IPS-15b (cell line): ENCODE data around the gene ZNF385C.

Experiments
- H3K27me3 ChIP-seq: one replicate; pipeline ENCODE4 v1.6.1; 2013; ENCODE audit warnings: low read length; ENCODE audit not compliant: control insufficient read depth, insufficient read depth
- H3K36me3 ChIP-seq: one replicate; pipeline ENCODE4 v1.6.1; 2013; ENCODE audit warnings: low read length; ENCODE audit not compliant: control insufficient read depth, insufficient read depth
- H3K4me1 ChIP-seq: one replicate; pipeline ENCODE4 v1.6.1; 2013; ENCODE audit warnings: mild to moderate bottlenecking, low read length; ENCODE audit not compliant: control insufficient read depth, insufficient read depth
- H3K4me3 ChIP-seq: one replicate; pipeline ENCODE4 v1.5.1; 2013; ENCODE audit warnings: low read depth, low read length
- H3K9ac ChIP-seq: one replicate; pipeline ENCODE4 v1.6.1; 2013; ENCODE audit warnings: low read depth, mild to moderate bottlenecking, low read length
- H3K9me3 ChIP-seq: one replicate; pipeline ENCODE4 v1.6.1; 2013; ENCODE audit warnings: mild to moderate bottlenecking, low read length; ENCODE audit not compliant: control insufficient read depth, insufficient read depth

ZNF385C gene

GRCh38 chr17:42078396-42079043 lies 19.8 kb downstream of the ZNF385C start:
- H3K4me3 ChIP-seq, result no peak overlapping the region
- H3K36me3 ChIP-seq, result no peaks in the 10 kb centered on the region
- H3K4me1 ChIP-seq, result no peaks in the 10 kb centered on the region
- no peak overlapping the region for H3K9ac ChIP-seq
- H3K9me3 ChIP-seq, result no peaks in the 10 kb centered on the region
- H3K27me3 ChIP-seq, result no peaks in the 10 kb centered on the region

- Histone ChIP-seq H3K4me3 (no peak overlapping the region), H3K9ac (no peak overlapping the region), H3K9me3 (no peaks in the 10 kb centered on the region), H3K36me3 (no peaks in the 10 kb centered on the region), H3K4me1 (no peaks in the 10 kb centered on the region), H3K27me3 (peaks cover 5% of the 10 kb centered on the region)
Observed at GRCh38 chr17:42077755-42078154, 20.5 kb downstream of the ZNF385C start.

DNA sequence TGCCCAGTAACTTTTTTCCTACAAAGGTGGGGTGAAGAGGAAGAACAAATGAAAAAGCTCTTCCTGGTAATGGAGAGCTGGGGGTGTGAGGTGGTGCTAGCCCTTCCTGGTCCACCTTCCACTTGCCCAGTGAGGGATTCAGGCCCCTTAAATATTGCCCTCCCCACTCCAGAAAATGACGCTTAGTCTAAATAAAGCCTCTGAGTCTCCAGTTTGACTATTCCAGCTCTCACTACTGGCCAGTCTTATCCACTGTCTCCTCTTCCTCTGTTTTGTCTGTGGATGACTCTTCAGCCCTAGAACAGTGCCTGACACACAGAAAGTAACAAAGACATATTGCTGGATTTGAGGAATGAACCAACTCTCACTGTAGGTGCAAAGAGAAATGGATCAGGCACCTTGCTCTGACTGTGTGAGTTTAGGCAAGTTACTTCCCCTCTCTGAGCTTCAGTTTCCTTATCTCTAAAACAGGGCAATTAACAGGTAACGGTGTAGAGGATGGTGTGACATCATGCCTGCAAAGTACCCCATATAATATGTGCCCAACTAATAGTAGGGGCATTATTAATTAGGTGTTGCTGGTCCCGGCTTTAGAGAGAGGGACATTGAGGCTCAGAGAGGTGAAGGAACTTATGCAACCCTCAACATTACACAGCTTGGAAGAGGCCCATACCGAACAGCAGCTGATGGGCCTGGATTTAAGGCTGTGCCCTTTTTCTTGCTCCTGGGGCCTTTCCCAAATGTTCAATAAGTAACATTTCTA lies 21.3 kb downstream of the ZNF385C start:
- Histone ChIP-seq H3K4me1 (no peaks in the 10 kb centered on the region), H3K36me3 (no peaks in the 10 kb centered on the region), H3K9me3 (no peaks in the 10 kb centered on the region), H3K4me3 (no peak overlapping the region), H3K9ac (no peak overlapping the region), H3K27me3 (peaks cover 5% of the 10 kb centered on the region)

GRCh38 chr17:42075789-42076188 lies 22.5 kb downstream of the ZNF385C start:
- peaks cover 8% of the 10 kb centered on the region for H3K27me3 ChIP-seq
- H3K4me3 ChIP-seq, result no peak overlapping the region
- no peaks in the 10 kb centered on the region for H3K36me3 ChIP-seq
- H3K9ac ChIP-seq, result no peak overlapping the region
- no peaks in the 10 kb centered on the region for H3K9me3 ChIP-seq
- H3K4me1 ChIP-seq, result no peaks in the 10 kb centered on the region

GRCh38 chr17:42072323-42073187 lies 25.7 kb downstream of the ZNF385C start:
- H3K36me3 ChIP-seq, result no peaks in the 10 kb centered on the region
- H3K27me3 ChIP-seq, result peaks cover 8% of the 10 kb centered on the region
- H3K9ac ChIP-seq, result no peak overlapping the region
- H3K4me3 ChIP-seq, result peak overlapping the region; percentile 62
- no peaks in the 10 kb centered on the region for H3K9me3 ChIP-seq
- H3K4me1 ChIP-seq, result no peaks in the 10 kb centered on the region

DNA sequence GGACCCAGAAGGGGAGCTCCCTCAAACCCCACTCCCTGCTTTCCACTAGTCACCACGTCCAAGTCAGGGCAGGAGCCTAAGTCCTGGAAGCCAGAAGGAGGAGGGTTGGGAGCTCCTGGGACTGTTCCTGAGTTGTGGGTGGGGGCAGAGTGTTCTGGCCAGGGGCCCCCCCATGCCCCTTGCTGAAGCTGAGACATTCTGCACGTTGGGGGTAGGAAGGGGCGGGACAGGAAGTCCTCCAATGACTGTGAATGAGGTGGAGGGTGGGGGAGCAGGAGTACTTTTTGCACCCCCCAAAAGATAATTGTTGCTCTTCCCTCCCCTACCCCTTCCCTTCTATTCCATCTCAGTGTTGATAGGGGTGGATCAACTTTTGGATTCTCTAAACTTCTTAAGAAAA lies 26.5 kb downstream of the ZNF385C start:
- Histone ChIP-seq H3K9ac (no peak overlapping the region), H3K9me3 (no peaks in the 10 kb centered on the region), H3K4me3 (peak overlapping the region; percentile 62)

DNA sequence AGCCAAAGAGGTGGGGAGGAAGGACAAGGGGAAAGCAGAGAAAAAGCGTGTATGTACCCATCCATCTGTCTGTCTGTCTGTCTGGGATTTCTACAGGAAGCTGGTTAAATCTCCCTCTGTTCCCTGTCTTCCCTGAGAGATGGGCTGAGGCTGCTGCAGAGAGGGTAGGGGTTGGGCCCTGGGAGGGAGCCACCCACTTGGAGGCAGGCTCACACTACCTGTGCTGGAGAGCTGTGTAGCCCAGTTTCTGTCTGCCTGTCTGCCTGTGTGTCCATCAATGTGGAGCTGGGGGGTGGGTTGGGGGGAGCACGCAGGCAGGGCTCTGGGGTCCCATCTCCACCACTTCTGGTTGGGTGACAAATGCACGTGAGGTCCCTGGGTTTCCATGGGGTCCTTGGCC lies 29.3 kb downstream of the ZNF385C start:
- Histone ChIP-seq H3K27me3 (peaks cover 8% of the 10 kb centered on the region), H3K9ac (no peak overlapping the region), H3K4me3 (no peak overlapping the region), H3K36me3 (no peaks in the 10 kb centered on the region), H3K9me3 (no peaks in the 10 kb centered on the region), H3K4me1 (no peaks in the 10 kb centered on the region)

More for the DNA sequence above, 26.5 kb downstream of the ZNF385C start:
- peaks cover 8% of the 10 kb centered on the region for H3K27me3 ChIP-seq
- H3K4me1 ChIP-seq, result no peaks in the 10 kb centered on the region
- H3K36me3 ChIP-seq, result no peaks in the 10 kb centered on the region

GRCh38 chr17:42067371-42068091 lies 30.7 kb downstream of the ZNF385C start:
- Histone ChIP-seq H3K4me3 (no peak overlapping the region), H3K4me1 (no peaks in the 10 kb centered on the region), H3K36me3 (no peaks in the 10 kb centered on the region), H3K9me3 (no peaks in the 10 kb centered on the region), H3K9ac (no peak overlapping the region), H3K27me3 (peaks cover 4% of the 10 kb centered on the region)

- H3K9ac ChIP-seq, result no peak overlapping the region
- no peaks in the 10 kb centered on the region for H3K4me1 ChIP-seq
- H3K27me3 ChIP-seq, result no peaks in the 10 kb centered on the region
- H3K36me3 ChIP-seq, result no peaks in the 10 kb centered on the region
- no peaks in the 10 kb centered on the region for H3K9me3 ChIP-seq
- no peak overlapping the region for H3K4me3 ChIP-seq
Observed at GRCh38 chr17:42065201-42065600, 33.1 kb downstream of the ZNF385C start.

DNA sequence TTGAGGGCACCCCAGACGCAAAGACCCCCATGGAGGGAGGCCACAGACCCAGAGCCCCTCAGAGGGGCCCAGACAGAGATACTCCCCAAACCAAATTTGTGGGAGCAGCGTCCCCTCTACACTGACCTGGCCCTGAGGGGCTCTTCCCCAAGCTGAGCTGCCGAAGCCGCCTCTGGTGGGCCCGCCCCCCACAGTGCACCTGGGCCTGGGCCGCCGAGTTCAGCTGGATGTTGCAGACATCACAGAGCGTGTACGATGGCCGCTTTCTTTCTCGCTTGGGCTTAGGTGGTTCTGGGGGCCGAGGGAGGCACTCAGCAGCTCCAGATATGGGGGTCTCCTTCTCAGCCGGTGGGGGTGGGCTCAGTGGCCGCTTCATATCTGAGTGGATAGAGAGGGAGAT lies 35.6 kb downstream of the ZNF385C start:
- H3K36me3 ChIP-seq, result no peaks in the 10 kb centered on the region
- H3K9ac ChIP-seq, result no peak overlapping the region
- H3K9me3 ChIP-seq, result no peaks in the 10 kb centered on the region
- no peak overlapping the region for H3K4me3 ChIP-seq
- no peaks in the 10 kb centered on the region for H3K4me1 ChIP-seq
- no peaks in the 10 kb centered on the region for H3K27me3 ChIP-seq
